DMS 273 (cell line): ENCODE results near the gene FAM222A.

Experiments used
- DNase-seq: peaks from one replicate; lab custom pipeline; 2025; ENCODE audit not compliant: unreplicated experiment; lab: John Stamatoyannopoulos, UW

Gene FAM222A

GRCh38 chr12:109736552-109737108, 23.0 kb downstream of the FAM222A start:
- peak; percentile 20 for DNase-seq

DNA sequence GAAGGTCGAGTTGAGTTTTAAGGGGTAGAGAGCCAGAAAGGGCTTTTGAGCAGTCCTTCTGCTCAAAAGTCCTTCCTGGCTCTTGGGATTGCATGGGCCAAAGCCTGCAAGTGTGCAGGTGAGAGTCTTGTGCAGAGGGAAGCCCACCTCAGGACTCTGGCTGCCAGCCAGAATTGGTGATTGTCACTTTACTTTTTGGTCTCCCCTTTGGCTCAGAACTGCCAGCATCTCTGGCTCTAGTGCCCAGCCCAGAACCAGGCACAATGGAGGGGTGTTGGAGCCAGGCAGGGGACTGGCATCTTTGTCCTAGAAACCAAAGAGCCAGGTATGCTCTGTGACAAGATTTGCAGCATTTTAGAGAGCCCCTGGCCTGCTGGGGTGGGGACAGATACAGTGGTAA, 23.5 kb downstream of the FAM222A start:
- no peak for DNase-seq

DNA sequence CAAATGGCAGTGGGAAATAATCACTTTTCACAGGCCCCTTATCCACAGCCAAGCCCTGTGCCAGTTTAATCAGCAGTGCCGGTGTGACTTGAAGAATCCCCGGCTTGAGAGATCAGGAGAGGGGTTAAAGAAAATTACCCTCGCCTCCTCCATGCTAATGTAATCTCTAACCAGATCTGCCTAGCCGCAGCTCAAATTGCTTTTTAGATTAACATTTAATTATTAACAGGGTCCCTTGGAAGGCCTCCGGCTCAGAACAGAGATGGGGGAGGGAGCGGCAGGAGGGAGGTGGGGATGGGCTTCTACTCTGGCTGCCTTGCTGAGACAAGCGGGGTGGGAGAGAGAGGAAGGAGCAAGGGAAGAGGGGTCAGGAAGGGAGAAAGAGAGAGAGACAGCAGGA, 24.0 kb downstream of the FAM222A start:
- DNase-seq = no peak

DNA sequence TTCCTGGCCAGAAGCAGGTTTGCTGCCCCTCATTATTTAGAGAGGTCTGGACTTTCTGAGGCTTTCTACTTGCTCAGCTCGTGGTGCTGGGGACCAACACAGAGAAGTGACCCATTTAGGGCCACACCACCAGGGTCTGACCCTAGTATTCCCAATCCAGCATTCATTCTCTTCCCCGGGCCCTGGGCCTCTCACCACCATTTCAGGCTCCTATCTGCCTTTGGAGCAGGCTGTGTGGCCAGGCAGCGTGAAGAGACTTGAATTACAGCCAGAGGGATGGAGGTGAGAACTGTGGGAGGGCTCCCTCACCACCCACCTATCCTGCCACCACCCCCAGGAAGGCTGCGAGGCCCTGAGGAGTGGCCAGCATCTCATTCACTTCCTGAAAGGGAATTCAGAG, 24.6 kb downstream of the FAM222A start:
- no peak for DNase-seq

- no peak for DNase-seq
Observed at GRCh38 chr12:109738878-109739665, 25.4 kb downstream of the FAM222A start.

DNA sequence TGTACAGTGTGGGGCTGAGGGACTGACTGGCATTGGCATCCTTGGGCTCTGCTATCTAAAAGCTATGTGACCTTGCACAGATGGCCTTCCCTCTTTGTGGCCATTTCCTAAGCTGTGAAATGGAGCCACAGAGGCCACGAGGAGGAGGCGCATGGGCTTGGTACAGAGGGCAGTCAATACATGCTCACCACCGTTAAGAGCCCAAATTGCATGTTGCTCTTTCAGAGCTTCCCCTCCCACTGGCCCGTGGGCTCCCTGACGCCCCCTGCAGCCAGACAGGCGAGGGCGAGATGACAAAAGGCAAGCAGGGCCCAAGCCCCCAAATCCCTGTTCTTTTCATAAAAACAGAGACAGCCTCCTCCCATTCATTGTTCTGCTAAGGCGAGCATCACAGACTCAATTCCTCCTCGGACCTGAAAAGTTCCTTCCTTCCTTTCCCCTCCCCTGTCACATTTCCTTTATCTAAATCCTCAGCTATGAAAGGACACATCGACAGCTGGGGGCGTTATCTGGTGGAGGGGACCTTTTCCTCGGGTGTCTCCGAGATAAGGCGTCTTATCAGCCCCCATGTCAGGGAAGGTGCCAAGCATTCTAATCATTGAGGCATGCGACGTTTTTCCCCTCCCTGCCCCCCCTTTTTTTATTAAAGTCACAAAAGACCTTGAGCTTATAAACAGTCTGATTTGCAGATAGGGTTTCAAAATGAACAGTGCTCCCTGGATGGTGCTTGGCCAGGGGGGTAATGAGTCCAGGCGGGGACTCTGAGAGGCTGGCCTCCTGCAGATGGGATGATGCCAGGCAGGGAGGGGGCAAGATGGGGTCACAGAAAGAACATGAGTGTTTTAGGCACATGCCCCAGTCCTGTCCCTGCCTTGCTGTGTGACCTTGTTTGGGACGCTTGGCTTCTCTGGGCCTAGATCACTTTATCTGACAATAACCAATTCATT, 26.4 kb downstream of the FAM222A start:
- peak; percentile 49 for DNase-seq

DNA sequence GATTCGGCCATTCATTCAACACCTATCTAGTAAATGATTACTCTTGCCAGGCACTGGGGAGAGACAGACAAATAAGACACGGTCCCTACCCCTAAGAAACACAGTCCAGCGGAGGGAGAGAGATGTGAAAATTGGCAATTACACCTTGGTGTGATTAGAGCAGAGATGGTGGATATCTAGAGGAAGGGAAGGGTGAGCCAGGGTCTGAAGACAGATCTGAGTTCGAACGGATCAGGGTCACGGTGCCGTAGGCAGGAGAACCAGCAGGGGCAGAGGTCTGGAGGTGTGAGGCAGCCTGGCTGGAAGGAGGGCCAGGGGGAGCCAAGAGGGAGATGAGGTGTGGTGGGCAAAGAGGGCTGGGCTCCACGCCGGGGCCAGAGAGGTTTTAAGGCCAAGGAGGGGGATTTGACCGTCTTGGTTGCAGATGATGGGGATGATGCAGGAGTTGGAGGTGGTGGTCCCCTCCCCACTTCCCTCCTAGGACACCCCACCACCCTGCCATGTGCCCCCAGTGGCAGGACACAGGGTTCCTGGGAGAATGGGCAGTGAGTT, 27.1 kb downstream of the FAM222A start:
- no peak for DNase-seq

DNA sequence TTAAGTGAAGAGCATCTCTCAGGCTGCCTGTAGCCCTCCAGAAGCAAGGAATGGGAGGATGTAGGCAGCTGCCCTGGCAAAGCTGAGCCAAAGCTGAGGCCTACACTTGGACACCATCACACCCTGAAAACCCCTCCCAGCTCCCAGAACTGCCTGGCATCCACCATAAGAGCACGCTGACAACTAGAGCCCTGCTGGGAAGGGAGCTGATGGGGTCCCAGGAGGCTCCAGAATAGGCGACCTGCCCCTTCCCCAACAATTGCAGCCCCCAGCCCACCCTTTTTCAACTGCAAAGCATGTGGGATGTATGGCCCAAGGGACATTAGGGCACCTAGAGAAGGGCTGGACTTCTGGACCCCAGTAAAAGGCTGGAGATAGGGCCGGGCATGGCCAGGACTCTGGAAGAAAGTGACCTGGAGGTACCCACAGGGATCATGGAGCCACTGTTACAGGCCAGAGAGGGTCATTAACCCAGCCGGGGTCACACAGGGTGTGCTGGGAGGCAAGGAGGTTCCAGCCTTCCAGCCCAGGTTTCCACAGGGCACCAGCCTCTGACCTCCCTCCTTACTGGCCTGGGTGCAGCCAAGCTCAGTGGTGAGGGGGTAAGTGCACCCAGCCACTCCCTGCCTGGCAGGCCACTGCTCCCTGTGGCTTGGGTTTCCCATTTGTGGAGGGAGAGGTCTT, 27.8 kb downstream of the FAM222A start:
- no peak for DNase-seq

GRCh38 chr12:109741970-109742703, 28.5 kb downstream of the FAM222A start:
- no peak for DNase-seq

DNA sequence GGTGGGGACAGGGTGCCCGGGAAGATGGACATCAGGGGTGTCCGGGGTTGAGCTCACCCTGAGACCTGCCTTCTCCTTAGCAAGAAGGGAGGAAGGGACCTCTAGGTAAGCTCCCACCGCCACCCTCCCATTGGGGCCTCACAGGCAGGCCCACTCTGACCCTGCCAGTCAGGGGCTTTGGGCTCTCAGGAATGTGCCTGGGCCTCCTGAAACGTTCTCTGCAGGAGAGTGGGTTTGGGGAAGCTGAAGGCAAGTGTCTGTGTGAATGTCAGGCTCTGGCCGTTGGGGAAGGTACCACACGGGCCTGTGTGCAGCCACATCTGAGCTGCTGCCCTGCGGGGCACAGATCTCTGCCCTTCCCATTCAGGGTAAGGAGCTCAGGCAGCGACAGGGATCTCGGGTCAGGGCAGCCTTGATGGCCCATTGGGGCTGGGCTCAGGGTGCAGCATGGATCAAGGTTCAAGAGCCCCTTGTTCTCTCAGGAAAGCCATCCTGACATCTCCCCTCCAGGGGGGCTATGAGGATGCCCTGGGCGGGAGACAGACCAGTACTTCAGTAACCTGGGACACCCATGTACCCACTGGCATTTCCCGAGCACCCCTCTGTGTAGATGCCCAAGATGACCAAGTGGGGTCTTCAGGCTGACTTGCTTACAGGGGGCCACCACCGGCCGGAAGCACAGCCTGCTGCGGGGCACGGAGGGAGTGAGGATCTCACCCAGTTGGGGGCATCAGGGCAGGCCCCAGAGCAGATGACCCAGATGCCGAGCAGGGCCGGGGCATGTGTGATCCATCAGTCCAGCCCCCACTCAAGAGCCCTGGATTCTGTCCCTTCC, 29.7 kb downstream of the FAM222A start:
- DNase-seq = no peak

DNA sequence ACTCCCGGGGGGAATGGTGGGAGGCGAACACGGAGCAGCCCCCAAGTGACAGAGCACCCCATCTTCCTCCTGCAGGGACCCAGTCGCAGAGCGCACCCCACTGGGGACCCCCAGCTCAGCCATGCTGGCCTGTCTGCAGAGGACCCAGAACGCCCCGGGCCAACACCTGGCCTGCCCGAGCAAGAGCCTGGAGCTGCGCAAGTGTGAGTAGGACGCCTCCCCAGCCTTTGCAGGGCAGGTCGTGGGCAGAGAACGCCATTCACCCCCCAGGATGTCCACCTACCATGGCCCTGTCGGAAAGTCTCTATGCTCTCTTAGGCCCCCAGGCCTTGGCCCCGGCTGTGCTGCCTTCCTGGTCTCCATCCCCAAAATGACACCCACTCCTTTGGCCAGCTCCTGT, 30.4 kb downstream of the FAM222A start:
- no peak for DNase-seq

- no peak for DNase-seq
Observed at GRCh38 chr12:109744986-109745942, 31.6 kb downstream of the FAM222A start.

DNA sequence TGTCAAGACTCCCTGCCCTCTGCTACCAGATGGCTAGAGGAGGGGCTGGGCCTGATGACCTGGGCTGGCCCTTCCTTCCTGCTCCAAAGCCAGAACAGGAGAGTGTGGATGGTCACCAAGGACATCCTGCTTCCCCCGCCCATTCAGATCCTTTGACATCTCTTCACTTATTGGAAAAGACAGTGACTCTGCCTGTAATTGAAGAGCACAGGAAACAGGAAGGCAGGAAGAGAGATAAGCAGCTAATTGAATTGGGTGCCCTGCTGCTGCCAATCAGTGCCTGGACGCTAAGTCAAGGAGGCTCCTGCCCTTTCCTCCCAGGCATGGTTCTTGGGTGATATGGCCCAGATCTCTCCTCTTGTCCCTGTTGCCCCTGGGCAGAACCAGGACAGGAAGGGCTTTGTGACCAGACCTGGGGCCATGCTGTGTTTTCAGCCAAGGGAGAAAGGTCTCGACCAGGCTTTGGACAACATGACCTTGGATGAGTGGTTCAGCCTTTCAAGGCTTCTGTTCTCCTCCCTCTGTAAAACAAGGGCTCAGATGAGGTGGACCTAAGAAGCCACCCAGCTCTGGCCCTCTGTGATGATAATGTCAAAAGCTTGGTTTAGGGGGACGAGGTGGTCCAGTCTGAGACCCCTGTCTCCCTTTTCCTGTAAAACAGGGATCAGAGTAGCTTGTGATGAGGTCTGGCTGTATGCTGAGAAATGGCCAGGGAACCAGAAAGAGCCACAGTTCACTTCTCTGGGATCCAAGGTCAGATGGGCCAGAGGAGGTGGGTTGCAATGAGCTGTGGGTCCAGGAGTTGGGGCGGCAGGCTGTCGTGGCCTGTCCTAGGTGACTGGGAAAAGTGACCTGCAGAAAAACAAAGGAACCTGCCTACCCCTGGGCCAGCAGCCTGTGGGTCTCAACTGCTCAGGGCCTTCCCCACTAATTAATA, 38.8 kb downstream of the FAM222A start:
- DNase-seq = no peak

- no peak for DNase-seq
Observed at GRCh38 chr12:109753054-109753401, 39.4 kb downstream of the FAM222A start.

DNA sequence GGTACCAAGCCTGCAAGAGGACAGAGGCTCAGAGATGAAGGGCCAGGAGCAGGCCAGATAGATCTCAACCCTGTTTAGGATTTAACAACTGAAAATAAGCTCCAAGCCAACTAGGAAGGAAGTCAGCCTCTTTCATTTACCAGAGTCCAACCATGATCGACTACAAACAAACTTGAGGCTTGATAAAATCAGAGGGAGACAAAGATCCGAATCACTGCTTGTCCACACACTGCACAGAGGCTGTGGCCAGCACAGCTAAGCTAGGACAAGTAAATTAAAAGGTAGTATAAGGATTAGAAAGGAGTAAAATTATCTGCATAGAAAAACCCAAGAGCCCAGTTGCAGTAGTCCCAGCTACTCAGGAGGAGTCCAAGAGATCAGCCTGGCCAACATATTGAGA, 40.3 kb downstream of the FAM222A start:
- no peak for DNase-seq

- DNase-seq = no peak
Observed at GRCh38 chr12:109756457-109756856, 42.8 kb downstream of the FAM222A start.

DNA sequence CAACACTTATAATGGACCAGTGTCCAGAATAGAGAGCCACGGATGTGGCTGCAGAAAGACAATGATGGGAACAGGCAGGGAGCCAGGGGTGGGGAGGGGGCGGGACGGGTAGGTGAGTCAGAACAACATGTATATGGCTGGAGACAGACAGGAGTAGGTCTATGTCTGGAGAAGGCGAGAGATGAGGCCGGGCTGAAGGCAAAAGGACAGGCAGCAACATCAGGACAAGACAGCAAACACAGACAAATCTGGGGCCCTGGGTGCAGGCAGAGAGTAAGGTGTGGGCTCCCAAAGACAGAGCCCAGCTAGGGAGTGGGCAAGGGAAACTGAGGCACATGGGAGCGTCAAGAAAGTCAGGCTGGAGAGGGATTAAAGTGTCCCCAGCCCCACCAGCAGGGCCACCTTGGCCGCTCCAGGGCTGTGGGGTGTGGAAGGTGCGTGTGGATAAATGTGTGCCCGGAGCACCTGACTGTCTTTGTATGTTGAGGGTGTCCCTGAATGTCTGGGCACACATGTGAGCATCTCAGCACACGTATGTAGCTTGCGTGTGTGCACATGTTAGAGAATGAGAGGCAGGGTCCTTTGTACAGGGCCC, 44.1 kb downstream of the FAM222A start:
- DNase-seq = no peak
